NOMO-1 (cell line): ENCODE data around the gene CENPA.
A peak's percentile ranks its signal among the peaks of the same experiment; 100 is the strongest.
"Not testable (repeated sequence)": the region's sequence is repeated elsewhere in the genome, so short reads cannot be mapped to it uniquely, and the experiment has no call there.

ENCODE experiments used
- DNase-seq, 2 experiments: peaks; one replicate each; lab custom pipeline; 2025; ENCODE audit not compliant: unreplicated experiment in 2 of 2; lab: John Stamatoyannopoulos, UW

Gene CENPA

DNA sequence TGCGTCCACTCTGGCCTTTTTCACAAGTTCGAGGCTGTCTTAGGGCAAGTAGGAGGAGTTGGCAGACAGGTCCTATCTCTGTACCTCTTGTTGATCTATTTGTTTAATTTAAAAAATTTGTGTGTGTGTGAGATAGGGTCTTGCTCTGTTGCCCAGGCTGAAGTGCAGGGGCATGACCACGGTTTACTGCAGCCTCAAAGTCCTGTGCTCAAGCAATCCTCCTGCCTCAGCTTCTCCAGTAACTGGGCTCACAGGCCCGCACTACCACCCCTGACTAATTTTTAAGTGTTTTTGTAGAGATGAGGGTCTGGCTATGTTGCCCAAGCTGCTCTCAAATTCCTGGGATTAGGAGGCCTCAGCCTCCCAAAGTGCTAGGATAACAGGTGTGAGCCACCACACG lies 26.0 kb upstream of the CENPA start:
- DNase-seq, result no peak

DNA sequence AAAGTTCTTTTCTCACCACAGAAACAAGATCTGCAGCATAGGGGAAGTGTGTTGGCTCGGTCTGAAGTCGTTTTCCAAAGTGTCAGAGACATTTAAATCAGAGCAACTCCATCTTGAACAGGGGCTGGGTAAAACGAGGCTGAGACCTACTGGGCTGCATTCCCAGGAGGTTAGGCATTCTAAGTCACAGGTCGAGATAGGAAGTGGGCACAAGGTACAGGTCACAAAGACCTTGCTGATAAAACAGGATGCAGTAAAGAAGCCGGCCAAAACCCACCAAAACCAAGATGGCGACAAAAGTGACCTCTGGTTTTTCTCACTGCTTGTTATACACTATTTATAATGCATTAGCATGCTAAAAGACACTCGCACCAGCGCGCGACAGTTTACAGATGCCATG lies 24.9 kb upstream of the CENPA start:
- DNase-seq, result not testable (repeated sequence)

DNA sequence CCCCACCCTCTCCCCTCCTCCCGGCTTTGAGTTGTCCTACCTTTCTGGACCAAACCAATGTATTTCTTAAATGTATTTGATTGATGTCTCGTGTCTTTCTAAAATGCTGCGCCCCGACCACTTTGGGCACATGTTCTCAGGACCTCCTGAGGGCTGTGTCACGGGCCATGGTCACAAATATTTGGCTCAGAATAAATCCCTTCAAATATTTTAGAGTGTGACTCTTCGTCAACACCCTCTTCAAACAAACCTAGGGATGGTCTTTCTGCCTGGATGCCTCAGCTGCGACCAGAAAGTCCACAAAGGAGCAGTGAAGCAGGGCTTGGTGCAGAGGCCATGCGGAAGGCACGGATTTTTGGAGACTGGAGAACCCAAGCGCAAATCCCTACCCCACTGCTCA lies 22.8 kb upstream of the CENPA start:
- no peak for DNase-seq

DNA sequence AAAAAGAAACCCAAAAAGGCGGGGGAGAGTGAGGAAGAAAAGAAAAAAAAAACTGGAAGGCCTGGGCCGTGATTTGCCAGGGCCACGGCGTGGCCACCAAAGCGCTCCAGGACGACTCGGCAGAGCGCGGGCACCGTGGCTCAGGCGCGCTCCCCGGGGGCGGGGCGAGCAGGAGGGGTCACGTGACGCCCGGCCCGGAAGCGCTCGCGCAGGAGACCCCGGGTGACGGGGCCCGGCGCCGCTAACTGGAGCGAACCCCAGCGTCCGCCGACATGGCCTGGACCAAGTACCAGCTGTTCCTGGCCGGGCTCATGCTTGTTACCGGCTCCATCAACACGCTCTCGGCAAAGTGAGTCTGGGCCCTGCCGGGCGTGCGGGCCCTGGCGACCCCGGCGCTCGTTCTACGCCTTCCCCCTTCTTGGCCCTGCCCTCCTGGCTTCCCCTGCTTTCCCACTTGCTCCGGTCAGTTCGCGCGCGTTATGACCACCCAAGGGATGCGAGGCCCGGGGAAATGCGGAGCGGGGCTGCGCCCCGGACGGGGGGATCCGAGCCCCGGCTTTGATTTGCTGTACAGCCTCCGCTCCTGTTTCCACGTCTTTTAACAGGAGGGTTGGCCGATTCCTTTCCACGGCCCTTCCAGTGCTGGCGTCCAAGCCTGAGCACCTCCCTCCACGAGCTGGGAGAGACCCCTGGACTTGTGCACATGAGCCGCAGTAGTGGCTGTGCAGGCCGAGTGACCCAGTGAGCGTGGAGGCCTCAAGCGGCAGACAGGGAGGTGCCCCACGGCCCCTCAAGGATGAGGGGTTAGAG lies 21.6 kb upstream of the CENPA start, which contains the start of gene SLC35F6:
Gene SLC35F6 (plus strand): TSS at position 207 of the 810 bp plus-strand sequence. CDS start 66 bp downstream, at position 273.
- peak; percentile 63 to 69 for DNase-seq

DNA sequence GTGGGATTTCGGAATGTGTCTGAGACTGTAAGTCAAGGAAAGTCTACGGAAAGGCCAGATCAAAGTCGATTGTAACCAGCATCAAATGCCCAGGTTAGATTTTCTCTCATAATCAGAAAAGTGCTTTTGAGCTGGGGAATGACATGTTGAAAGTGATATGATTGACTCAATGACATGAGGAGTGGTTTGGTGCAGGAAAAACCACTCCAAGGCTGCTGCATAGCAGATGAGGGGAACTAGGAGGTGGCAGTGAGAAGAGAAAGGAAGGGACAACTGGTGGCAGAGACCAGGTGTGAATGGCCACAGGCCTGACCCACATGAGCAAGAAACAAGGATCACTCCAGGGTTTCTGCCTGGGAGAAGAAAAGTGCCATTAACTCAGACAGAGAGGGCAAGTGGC lies 20.9 kb upstream of the CENPA start:
- DNase-seq, result no peak

DNA sequence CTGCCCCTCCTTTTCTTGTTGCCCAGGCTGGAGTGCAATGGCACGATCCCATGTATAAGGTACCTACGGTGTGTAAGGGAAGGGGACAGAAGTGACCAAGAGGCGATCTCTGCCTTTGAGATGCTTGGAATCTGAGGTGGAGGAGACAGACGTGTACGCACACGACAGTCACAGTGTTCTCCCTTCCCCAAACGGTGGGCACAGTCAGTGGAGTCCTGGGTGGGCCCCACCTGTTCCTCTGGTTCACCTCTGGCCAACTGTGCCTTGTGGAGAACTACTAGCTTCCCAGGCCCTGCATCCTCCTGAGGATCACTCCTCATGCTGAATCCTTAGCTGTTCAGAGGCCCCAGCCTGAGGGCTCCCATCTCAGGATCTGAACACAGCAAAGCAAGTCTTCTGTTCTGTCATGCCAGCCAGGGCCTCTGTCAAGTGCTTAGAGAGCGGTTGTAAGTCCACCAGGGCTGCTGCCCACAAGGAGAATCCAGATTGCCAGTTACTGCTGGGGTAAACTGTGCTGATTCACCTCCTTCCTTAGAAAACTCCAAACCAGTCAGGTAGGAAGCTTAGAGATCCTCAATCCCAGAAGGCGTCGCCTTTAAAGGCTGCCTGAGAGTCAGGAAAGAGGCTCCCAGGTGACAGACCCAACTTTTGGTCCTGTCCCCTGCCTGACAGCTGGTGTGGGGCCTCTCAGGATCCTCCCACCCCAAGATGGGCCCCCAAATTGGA lies 20.2 kb upstream of the CENPA start:
- DNase-seq, result no peak

DNA sequence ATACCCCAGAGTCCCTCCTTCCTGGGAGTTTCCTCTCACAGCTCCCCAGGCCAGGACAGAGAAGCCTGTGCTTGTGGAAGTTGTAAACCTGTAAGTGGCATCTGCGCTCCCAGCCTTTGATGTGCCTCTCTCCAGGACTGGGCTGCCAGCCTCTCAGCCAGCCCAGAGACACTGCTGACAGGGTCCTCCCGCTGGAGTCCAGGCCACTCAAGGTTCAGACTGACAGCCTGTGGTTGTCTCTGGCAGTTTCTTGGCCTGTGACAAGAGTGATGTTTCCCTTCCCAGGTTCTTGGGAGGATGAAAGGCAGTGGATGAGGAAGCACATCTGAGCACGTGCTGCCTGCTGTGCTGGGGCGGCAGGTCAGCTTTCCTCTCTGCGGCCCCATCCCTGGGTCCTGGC lies 18.7 kb upstream of the CENPA start:
- no peak for DNase-seq

DNA sequence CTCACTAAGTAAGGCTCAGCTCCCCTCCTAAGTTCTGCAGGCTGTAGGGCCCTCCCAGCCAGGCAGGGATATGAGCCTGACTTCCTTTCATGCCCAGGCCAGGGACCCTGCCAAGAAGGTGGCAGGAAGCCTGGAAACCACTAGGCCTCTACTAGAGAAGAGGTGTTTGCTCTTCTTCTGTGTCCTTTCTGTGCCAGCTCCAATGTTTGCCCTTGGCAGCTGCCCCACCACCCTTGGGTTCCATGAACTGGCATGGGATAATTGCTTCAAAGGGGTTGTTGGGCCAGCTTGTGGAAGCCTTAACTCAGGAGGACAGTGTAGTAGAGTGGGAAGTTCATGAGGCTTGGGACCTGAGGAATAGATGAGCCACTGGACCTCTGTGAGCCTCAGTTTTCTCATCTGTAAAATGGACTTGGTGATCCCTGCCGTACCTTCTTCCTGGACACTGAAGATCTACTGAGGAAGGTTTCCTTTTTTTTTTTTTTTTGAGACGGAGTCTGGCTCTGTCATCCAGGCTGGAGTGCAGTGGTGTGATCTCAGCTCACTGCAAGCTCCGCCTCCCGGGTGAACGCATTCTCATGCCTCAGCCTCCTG lies 17.9 kb upstream of the CENPA start:
- DNase-seq, result no peak

DNA sequence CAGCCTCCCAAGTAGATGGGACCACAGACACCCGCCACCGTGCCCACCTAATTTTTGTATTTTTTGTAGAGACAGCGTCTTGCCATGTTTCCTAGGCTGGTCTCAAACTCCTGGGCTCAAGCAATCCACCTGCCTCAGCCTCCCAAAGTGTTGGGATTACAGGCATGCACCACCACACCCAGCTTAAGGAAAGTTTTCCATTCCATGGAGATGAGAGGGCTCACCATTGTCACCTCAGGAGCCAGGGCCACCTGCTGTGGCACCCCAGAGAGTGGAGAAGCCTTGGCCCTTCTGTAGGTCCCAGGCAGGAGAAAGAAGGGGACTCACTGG lies 17.1 kb upstream of the CENPA start:
- no peak for DNase-seq

DNA sequence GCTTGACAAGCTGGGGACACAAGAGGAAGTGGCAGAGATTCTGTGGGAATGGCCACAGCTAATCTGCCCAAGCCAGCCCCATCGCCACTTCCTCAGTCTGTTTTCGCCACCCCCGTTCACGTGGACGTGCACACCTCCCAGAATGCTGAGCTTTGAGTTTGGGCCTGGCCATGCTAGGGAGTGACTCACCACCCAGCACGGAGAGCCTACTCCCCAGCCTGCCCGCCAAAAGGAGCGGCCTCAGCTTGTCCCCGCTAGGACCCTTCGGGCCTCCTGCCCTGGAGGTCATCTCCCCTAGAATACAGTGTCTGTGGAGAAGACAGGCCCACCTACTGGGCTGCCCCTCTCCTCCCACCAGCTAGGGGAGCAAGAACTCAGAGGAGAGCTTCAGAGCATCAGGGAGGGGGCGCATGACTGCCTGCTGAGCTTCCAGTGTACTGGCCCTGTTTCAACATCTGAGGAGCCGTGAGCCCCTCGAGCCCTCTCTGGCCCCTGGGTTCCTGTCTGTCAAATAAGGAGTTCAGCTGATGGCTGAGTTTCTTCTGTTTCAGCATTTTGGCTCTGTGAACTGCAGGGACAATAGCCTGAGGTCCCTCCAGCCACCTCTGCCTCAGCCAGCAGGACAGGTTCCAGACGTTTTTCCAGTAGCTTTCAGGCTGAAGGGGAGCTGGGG lies 16.6 kb upstream of the CENPA start:
- peak; percentile 94 for DNase-seq

DNA sequence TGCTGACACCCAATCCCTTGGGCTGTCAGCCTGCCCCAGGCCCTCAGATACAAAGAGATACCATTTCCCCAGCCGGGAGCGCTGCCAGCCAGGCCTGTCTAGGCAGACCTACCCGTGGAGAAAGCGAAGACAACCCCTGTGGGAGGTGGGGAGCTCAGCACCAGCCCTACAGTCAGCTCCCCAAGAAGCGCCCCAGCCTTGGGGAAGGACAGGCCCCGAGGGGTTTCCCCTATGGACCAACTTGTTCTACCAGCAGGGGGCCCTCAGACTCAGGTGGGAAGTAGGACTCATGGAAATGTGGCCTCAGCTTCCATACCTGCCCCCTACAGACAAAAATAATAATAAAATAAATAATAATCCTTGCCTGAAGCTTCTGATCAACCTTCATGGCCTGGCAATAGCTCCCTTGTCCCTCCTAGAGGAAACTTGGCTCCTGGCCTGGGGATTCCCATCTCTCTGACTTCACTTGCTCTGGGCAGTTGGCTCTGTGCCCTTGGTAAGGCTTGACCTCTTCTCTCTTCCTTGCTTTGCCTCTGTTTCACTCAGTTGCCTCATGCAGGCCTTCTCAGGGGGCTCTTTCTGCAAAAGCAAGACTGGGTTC lies 14.8 kb upstream of the CENPA start:
- no peak for DNase-seq

DNA sequence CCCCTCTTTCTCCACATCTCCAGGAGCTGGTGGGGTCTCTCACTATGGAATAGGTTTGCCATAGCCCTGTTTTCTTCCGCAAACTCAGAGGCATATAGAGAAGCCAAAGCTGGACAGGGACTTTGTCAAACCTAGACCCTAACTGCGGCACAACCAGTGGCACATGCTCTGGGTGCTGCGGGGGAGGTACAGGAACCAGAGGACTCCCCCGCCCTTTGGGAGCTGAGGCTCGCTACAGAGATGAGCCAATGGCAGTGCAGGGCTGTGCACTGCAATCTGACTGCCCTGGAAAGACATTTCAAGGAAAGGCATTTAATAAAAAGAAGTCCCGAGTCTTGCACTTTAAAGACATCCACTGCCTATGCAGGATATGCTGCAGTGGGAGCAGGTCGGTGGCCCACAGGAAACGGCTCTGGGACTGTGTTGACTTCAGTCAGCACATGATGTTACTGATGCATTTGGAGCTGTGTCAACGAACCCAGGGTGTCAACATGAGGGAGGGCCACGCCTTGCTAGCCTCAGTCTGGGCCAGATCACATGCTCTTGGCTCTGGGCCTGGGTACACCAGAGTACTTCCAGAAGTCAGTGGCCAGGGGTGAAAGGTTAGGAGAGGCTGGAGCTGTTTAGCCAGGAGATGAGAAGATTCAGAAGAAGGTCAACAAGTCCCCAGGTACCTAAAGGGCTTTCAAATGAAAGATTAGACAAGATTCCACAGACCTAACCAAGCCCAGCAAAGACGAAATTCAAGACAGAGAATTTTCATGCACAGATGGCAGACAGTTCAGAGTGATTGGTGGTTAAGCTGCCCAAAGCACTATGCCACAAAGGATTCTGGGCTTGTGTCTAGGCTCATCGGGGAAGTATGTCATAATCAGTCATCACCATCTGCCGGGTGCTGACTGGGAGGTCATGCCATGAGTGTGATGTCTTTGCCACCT lies 13.5 kb upstream of the CENPA start:
- no peak for DNase-seq

DNA sequence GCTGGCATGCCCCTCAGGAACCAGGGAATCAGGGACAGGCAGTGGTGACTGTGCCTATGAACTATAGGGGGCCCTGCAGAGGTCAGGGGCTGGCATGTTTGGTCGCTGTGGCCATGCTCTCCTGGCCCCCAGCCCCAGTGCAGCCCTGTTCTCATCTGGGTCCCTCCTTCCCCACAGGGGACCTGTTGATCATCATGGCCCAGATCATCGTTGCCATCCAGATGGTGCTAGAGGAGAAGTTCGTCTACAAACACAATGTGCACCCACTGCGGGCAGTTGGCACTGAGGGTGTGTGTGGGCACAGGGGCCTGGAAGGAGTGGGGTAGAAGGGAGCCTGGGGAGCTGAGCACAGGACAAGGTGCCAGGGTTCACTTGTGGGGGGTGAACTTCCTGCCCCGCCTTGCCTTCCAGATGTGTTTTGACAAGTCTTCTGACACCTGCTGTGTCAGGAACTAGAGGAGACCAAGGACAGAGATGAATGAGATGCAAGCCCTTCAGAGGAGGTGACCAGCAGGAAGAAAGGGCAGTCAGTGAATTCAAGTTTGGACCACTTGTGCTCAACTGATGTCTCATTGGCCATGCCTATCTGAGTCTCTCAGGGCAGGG lies 9.6 kb upstream of the CENPA start:
- DNase-seq, result no peak

DNA sequence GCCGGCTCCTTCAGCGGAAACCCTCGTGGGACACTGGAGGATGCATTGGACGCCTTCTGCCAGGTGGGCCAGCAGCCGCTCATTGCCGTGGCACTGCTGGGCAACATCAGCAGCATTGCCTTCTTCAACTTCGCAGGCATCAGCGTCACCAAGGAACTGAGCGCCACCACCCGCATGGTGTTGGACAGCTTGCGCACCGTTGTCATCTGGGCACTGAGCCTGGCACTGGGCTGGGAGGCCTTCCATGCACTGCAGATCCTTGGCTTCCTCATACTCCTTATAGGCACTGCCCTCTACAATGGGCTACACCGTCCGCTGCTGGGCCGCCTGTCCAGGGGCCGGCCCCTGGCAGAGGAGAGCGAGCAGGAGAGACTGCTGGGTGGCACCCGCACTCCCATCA lies 7.8 kb upstream of the CENPA start:
- DNase-seq, result no peak

DNA sequence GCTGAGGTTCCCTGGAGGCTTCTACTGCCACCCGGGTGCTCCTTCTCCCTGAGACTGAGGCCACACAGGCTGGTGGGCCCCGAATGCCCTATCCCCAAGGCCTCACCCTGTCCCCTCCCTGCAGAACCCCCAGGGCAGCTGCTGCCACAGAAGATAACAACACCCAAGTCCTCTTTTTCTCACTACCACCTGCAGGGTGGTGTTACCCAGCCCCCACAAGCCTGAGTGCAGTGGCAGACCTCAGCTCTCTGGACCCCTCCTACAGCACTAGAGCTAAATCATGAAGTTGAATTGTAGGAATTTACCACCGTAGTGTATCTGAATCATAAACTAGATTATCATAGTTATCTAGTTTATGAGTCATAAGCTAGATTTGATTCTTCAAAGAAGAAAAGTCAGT lies 7.3 kb upstream of the CENPA start:
- DNase-seq, result no peak

DNA sequence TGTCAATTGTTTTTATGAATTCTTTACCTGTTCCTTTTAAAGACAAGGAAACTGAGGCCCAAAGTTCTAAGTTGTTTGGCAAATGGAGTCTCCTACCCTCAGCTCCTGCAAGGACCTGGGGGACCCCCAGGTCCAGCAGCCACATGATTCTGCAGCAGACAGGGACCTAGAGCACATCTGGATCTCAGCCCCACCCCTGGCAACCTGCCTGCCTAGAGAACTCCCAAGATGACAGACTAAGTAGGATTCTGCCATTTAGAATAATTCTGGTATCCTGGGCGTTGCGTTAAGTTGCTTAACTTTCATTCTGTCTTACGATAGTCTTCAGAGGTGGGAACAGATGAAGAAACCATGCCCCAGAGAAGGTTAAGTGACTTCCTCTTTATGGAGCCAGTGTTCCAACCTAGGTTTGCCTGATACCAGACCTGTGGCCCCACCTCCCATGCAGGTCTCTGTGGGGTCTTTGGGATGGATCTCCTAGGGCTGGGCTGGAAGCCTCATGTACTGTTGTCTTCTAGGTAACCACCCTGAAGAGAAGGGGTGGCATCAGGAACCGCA lies 5.6 kb upstream of the CENPA start:
- DNase-seq, result peak; percentile 38 to 76

DNA sequence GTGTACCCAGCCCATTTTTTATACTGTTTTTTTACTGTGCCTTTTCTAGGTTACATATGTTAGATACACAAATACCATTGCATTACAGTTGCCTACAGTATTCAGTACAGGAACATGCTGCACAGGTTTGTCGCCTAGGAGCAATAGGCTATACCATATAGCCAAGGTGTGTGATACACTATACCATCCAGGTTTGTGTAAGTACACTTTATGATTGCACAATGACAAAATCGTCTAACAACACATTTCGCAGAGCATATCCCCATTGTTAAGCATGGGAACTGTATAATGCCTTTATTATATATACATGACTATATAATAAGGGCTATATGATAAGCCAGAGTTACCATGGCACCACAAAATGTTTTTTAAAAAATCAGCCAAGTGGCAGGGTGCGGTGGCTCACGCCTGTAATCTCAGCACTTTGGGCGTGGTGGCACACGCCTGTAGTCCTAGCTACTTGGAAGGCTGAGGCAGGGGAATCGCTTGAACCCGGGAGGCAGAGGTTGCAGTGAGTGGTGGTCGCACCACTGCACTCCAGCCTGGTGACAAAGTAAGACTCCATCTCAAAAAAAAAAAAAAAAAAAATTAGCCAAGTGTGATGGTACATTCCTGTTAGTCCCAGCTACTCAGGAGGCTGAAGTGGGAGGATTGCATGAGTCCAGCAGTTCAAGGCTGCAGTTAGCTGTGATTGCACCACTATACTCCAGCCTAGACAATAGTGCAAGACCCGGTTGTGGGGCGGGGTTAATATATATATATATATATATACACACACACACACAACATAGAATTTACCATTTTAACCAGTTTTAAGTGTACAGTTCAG lies 2.8 kb upstream of the CENPA start:
- no peak for DNase-seq

DNA sequence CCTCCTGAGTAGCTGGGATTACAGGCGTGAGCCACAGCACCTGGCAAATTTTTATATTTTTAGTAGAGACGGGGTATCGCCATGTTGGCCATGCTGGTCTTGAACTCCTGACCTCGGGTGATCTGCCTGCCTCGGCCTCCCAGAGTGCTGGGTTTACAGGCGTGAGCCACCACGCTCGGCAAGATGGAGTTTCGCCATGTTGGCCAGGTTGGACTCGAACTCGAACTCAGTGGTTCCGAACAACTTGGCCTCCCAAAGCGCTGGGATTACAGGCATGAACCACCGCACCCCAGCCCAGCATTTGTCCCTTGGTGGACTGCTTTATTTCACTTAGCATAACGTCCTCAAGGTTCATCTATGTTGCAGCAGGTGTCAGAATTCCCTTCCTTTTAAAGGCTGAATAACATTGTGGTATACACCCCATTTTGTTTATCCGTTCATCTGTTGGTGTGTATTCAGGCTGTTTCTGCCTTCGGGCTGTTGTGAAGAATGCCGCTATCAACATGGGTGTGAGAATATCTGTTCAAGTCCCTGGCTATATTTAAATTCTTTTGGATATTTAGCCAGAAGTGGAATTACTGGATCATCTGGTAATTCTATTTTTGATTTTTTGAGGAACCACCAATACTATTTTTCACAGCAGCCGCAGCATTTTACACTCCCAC lies 1.2 kb upstream of the CENPA start:
- DNase-seq, result no peak
